Panc1 (cell line): Measurements from ENCODE around the gene ZBTB8OS. TPM values are rescaled to one million over a fixed set of nuclear protein-coding genes. Genes with fewer than 3 reads are reported as not detected.
A peak's percentile ranks its signal among the peaks of the same experiment; 100 is the strongest.

Experiments
- ATAC-seq: fragments of 200-7000 bp; cut with Tn5 transposase; 2 replicates; pipeline ENCODE4 v1.9.1; 2020; ENCODE audit warnings: mild to moderate bottlenecking, moderate library complexity
- BruUV-seq: library from RNA; stranded (reverse); fragments of 400-500 nt; replicated peaks from 2 replicates; lab custom pipeline; 2021; lab: Mats Ljungman, UMichigan
- CTCF ChIA-PET: fragments of 300-600 bp; sonication (Branson Sonifier 250); formaldehyde crosslinking; loops from one replicate; lab custom pipeline; 2022; ENCODE audit warnings: antibody characterized with exemption; lab: Charles Lee
- POLR2A ChIA-PET: fragments of 300-600 bp; sonication (Branson Sonifier 250); formaldehyde crosslinking; loops from one replicate; lab custom pipeline; 2022; ENCODE audit warnings: antibody characterized with exemption; lab: Charles Lee
- DNase-seq: peaks from one replicate; pipeline ENCODE4 v3.0.0-alpha.2; 2010; ENCODE audit warnings: low read depth, low spot score
- H3K27ac ChIP-seq: 2 replicates; pipeline ENCODE4 v1.5.1; 2011; ENCODE audit warnings: mild to moderate bottlenecking, low read length, inconsistent platforms
- H3K27me3 ChIP-seq: fragments of 200-500 bp; sonication (Bioruptor generic); 2 replicates; pipeline ENCODE4 v1.6.0; 2014; ENCODE audit warnings: low read length, inconsistent platforms; ENCODE audit not compliant: control insufficient read depth, insufficient read depth
- H3K36me3 ChIP-seq: fragments of 200-500 bp; sonication (Bioruptor generic); 2 replicates; pipeline ENCODE4 v1.5.1; 2014; ENCODE audit warnings: inconsistent platforms, mild to moderate bottlenecking, low read length, moderate library complexity; ENCODE audit not compliant: control insufficient read depth, insufficient read depth
- H3K4me1 ChIP-seq: 2 replicates; pipeline ENCODE4 v1.5.1; 2011; ENCODE audit warnings: inconsistent platforms, mild to moderate bottlenecking, low read length, moderate library complexity; ENCODE audit not compliant: control insufficient read depth, insufficient read depth
- H3K4me3 ChIP-seq, 2 experiments: 2 replicates each; pipeline ENCODE4 v1.5.1; 2011 to 2012; ENCODE audit warnings: low read depth in 2 of 2, low read length in 2 of 2, mild to moderate bottlenecking in 2 of 2, inconsistent platforms in 1 of 2, moderate library complexity in 1 of 2
- H3K9me3 ChIP-seq: fragments of 200-500 bp; sonication (Bioruptor generic); 2 replicates; pipeline ENCODE4 v1.5.1; 2014; ENCODE audit warnings: low read depth, mild to moderate bottlenecking, inconsistent platforms, low read length, moderate library complexity; ENCODE audit not compliant: control insufficient read depth, insufficient read depth
- POLR2AphosphoS5 ChIP-seq: IDR thresholded peaks from 2 replicates; pipeline ENCODE4 v1.6.1; 2012; ENCODE audit warnings: mild to moderate bottlenecking, low read depth, low read length, moderate library complexity
- SIN3A ChIP-seq: IDR thresholded peaks from 2 replicates; pipeline ENCODE4 v1.6.1; 2012; ENCODE audit warnings: low read depth, mild to moderate bottlenecking, low read length, moderate library complexity, borderline replicate concordance; ENCODE audit not compliant: insufficient read depth
- TCF7L2 ChIP-seq: IDR thresholded peaks from 2 replicates; pipeline ENCODE4 v1.6.1; 2011; ENCODE audit warnings: mild to moderate bottlenecking, low read depth, low read length, inconsistent platforms
- in situ Hi-C: cut with HindIII; loops from 2 replicates; pipeline ENCODE4 v1.10.0; 2016; ENCODE audit warnings: low sequenced_read_pairs, low pct_unique_long_range_greater_than_20kb
- intact Hi-C: fragments of 100-400 bp; cut with micrococcal nuclease; formaldehyde crosslinking; loops from one replicate; pipeline ENCODE4 v1.10.0; 2022; ENCODE audit not compliant: unreplicated experiment
- total RNA-seq: library from RNA; stranded (reverse); gene quantifications from one replicate; pipeline ENCODE4 v1.2.1, GENCODE V29; 2021; ENCODE audit not compliant: unreplicated experiment
- TF ChIP-seq, protein P1 (sequence below), 2 experiments: IDR thresholded peaks; 2 replicates each; pipeline ENCODE4 v1.6.1; 2011 to 2012; ENCODE audit warnings: low read depth in 2 of 2, control low read depth in 1 of 2, low read length in 1 of 2, mild to moderate bottlenecking in 1 of 2, moderate library complexity in 1 of 2; ENCODE audit not compliant: insufficient read depth in 1 of 2
- TF ChIP-seq, protein P2 (sequence below): fragments of 450-650 bp; IDR thresholded peaks from 2 replicates; pipeline ENCODE4 v1.5.1; 2017; ENCODE audit warnings: mild to moderate bottlenecking

ZBTB8OS gene
- total RNA-seq, 1 experiment from 2014 or later, result 78.9 TPM

DNA sequence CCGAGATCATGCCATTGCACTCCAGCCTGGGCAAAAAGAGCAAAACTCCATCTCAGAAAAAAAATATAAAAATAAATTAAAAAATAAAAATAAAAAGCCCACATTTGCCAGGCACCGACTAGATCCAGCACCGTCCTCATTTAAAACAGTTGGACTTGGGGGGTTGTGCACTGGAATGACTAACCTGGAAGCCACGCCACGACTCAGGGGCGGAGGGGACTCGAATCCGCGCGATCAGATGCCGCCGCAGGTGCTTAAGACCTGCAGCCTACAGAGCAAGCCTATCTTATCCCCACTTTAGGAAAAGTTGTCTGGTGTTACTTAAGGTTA lies 38.5 kb downstream of the ZBTB8OS start:
- intact Hi-C loops, result loop anchor here (10.0 kb wide), 1 partner anchor 87 kb away; no protein-coding TSS in a partner anchor
- ChIA-PET POLR2A (interaction anchor here (0.6 kb wide), 1 partner anchor 85 kb away, joined by 5 read pairs; no protein-coding TSS in a partner anchor), CTCF (no interaction called here)
- H3K4me1 ChIP-seq, result peaks cover 5% of the 10 kb centered on the region; the same call in 1 of the 2 replicates
- ATAC-seq (peak; percentile 53), DNase-seq (no peak)
- peak overlapping the region; percentile 54 to 85 for H3K4me3 ChIP-seq
- no peak for TF ChIP-seq TCF7L2
- no peak for TF ChIP-seq SIN3A
- TF ChIP-seq POLR2AphosphoS5, result no peak; the same call in 1 of the 2 replicates
- TF ChIP-seq, protein P1, sequence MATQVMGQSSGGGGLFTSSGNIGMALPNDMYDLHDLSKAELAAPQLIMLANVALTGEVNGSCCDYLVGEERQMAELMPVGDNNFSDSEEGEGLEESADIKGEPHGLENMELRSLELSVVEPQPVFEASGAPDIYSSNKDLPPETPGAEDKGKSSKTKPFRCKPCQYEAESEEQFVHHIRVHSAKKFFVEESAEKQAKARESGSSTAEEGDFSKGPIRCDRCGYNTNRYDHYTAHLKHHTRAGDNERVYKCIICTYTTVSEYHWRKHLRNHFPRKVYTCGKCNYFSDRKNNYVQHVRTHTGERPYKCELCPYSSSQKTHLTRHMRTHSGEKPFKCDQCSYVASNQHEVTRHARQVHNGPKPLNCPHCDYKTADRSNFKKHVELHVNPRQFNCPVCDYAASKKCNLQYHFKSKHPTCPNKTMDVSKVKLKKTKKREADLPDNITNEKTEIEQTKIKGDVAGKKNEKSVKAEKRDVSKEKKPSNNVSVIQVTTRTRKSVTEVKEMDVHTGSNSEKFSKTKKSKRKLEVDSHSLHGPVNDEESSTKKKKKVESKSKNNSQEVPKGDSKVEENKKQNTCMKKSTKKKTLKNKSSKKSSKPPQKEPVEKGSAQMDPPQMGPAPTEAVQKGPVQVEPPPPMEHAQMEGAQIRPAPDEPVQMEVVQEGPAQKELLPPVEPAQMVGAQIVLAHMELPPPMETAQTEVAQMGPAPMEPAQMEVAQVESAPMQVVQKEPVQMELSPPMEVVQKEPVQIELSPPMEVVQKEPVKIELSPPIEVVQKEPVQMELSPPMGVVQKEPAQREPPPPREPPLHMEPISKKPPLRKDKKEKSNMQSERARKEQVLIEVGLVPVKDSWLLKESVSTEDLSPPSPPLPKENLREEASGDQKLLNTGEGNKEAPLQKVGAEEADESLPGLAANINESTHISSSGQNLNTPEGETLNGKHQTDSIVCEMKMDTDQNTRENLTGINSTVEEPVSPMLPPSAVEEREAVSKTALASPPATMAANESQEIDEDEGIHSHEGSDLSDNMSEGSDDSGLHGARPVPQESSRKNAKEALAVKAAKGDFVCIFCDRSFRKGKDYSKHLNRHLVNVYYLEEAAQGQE (IDR thresholded peaks at IDR 0.05; ENCODE audit: insufficient read depth in 1 of 2, low read depth in 2 of 2, low read length in 1 of 2), result no peak
- TF ChIP-seq, protein P2, sequence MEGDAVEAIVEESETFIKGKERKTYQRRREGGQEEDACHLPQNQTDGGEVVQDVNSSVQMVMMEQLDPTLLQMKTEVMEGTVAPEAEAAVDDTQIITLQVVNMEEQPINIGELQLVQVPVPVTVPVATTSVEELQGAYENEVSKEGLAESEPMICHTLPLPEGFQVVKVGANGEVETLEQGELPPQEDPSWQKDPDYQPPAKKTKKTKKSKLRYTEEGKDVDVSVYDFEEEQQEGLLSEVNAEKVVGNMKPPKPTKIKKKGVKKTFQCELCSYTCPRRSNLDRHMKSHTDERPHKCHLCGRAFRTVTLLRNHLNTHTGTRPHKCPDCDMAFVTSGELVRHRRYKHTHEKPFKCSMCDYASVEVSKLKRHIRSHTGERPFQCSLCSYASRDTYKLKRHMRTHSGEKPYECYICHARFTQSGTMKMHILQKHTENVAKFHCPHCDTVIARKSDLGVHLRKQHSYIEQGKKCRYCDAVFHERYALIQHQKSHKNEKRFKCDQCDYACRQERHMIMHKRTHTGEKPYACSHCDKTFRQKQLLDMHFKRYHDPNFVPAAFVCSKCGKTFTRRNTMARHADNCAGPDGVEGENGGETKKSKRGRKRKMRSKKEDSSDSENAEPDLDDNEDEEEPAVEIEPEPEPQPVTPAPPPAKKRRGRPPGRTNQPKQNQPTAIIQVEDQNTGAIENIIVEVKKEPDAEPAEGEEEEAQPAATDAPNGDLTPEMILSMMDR, result no peak
- H3K9me3 ChIP-seq, result no peaks in the 10 kb centered on the region
- H3K27me3 ChIP-seq, result no peaks in the 10 kb centered on the region
- H3K27ac ChIP-seq, result peak overlapping the region; percentile 76
- no peaks in the 10 kb centered on the region for H3K36me3 ChIP-seq
- in situ Hi-C loops, result no loop called here
- BruUV-seq, result no TSS peak

DNA sequence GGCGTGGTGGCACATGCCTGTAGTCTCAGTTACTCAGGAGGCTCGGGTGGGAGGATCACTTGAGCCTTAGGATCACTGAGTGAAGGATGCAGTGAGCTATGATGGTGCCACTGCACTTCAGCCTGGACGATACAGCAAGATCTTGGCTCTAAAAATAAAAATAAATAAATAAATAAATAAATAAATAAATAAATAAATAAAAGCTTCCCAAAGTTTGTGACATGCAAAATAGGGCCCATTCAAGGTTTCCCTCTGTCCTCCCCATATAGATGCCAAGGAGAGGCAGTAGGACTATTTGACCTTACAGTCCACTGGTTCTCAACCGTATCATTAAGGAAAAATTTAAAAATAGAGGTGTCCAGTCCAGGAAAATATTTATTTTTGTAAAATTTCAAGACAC lies 41.2 kb downstream of the ZBTB8OS start:
- POLR2A ChIA-PET, result no interaction called here
- TF ChIP-seq, protein P2, result no peak
- TF ChIP-seq, protein P1 (IDR thresholded peaks at IDR 0.05; ENCODE audit: insufficient read depth in 1 of 2, low read depth in 2 of 2, low read length in 1 of 2), result no peak
- TF ChIP-seq SIN3A, result no peak
- TF ChIP-seq TCF7L2, result no peak
- CTCF ChIA-PET, result no interaction called here

More for the DNA sequence above, 41.2 kb downstream of the ZBTB8OS start:
- Histone ChIP-seq H3K4me1 (peaks cover 5% of the 10 kb centered on the region; the same call in 1 of the 2 replicates), H3K27ac (no peak overlapping the region), H3K36me3 (no peaks in the 10 kb centered on the region), H3K27me3 (no peaks in the 10 kb centered on the region), H3K4me3 (no peak overlapping the region), H3K9me3 (no peaks in the 10 kb centered on the region)
- DNase-seq (no peak), ATAC-seq (no peak)
- no TSS peak for BruUV-seq
- intact Hi-C loops, result no loop called here
- in situ Hi-C loops, result no loop called here
